Stimulated activated CD8-positive, alpha-beta memory T cell treated with anti-CD3 and anti-CD28 coated beads, Interleukin-7, amount 100 ng/mL, for 48 hours (primary cell): ENCODE results near the gene PPP6R2.
"Not testable (repeated sequence)": the region's sequence is repeated elsewhere in the genome, so short reads cannot be mapped to it uniquely, and the experiment has no call there.

Experiments used
- DNase-seq, 2 donors: peaks; one replicate each; pipeline ENCODE4 v3.0.0-alpha.2; 2020; ENCODE audit warnings: low read depth in 1 of 2; ENCODE audit errors: extremely low read depth in 1 of 2

Gene PPP6R2

DNA sequence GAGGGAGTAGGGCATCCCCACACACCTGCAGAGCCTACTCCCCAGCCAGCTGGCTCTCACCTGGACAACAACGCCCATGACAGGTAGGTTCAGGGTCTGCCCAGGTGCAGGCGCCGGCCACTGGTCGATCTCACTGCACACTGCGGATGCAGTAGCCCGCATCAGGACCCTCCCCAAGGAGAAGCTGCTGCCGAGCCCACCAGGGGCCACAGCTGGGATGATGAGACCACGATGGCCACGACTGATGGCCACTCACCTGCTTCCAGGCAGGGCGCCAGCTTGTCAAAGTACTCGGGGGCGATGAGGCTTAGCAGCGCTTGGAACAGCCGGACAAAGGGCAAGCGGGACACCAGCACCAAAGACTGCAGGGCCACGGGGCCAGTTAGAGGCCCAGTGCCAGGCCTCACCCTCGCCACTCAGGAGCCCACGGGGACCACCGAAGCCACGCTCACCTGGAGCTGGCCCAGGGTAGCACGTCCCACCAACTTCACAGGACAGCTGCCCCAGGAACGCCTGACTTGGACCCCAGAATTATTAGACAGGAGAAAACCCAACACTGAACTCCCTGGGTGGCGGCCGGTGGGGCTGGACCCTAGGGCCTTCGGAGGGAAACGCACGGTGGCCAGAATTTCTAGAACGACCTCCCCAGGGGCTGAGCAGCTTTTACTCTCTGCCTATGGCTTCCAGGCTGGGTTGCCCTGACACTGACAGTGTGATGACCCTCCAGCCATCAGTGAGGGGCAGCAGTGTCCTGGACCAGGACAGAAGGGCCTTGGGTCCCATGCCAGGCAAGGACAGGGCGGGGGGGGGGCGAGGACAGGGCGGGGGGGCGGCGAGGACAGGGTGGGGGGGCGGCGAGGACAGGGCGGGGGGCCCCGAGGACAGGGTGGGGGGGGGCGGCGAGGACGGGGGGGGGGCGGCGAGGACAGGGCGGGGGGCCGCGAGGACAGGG lies 26.7 kb upstream of the PPP6R2 start:
- no peak for DNase-seq

DNA sequence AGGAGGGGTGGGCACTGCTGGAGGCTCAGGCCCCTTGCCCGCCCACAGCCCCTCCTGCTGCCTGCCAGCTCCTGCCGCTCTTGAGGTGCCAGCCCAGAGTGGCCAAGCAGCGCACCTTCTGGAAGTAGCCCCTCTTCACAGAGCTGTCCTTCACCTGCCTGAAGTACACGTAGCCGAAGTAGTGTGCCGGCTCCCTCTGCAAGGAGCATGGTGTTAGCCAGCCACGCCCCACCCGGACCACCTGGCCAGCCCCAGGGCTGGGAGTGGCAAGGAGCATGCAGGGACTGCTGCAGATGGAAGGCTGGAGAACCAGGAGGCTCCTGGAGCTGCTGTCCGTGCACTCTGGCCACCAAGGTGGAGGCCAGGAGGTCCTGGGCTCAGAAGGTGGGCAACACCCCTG lies 25.9 kb upstream of the PPP6R2 start:
- no peak for DNase-seq

DNA sequence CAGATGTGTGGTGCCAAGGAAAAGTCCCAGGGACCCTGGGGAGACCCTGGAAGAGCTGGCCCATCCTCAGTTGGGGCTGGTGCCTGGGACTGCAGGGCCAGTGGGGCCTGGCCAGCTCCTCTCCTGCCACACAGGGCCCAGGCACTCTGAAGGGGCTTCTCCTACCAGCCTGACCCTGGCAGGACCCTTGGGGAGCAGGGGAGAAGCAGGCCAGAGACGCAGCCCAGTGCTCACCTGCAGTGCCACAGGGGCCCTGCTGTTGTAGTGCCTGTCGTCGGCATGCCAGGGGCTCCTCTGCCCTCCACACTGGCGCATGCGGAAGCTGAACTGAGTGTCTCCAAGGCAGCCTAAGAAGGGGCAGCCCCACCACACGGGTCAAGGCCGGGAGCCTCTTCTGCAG lies 25.5 kb upstream of the PPP6R2 start:
- DNase-seq, result no peak

DNA sequence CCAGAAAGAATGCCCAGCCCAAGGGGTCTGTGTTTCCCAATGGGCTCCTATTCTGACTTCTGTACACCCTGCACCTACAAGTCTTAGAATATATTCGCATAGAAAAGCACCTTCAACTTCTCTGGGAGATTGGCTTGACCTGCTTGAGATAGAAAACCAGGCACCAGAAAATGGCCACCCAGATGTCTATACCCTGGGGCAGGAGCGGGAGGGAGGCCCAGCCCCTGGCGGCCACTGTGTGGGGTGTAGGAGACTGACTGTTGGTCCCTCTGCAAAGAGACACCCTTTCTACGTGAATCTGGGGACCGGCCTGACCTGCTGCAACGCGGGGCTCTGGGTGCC lies 24.8 kb upstream of the PPP6R2 start:
- no peak for DNase-seq

DNA sequence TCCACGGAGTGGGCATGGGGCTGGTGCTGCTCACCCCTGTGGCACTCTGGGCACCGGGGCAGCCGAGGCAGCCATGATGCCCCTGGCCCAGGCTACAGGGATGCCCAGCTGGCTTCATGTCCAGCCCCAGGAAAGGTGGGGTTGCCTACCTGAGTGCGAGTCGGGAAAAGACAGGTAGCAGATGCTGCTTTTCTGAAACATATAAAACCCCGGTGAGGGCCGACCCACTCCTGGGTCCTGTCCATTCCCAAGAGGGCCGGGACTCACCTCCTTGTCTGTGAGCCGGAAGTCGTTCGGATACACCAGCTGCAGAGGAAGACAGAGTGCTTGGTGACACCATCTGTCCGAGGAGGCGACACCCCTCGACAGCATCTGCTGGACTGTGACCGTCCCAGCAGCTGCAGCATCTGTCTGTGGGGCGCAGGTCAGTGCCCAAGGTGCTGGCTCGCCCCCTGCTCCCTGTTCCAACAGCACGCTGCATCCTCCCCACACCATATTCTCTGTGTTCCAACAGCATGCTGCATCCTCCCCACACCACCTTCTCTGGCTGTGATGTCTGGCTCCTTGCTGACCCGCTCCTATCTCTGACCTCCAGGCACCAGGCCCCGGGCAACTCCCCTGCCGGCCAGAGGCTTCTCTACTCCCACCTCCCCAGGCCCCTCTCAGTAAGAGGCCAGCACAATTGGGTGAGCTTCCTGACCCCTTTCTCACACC lies 24.3 kb upstream of the PPP6R2 start:
- DNase-seq, result no peak

DNA sequence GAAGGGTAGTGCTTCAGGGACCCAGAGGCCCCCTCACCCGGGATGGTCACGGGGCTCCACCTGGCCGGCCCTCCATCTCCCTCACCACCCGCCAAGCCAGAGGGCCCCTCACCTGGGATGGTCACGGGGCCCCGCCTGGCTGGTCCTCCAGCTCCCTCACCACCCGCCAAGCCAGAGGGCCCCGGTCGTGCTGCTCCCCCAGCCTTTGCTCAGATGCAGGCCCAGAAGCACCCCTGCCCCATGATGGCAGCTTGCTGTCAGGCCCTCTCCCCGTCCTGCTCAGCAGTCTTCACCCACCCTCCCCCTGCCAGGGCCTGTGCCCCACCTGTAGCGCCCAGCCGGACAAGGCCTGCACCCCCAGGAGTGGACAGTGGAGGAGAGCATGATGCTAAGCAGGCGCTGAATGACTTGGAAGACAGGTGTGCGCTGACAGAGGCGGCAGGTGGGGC lies 23.6 kb upstream of the PPP6R2 start:
- DNase-seq, result no peak

DNA sequence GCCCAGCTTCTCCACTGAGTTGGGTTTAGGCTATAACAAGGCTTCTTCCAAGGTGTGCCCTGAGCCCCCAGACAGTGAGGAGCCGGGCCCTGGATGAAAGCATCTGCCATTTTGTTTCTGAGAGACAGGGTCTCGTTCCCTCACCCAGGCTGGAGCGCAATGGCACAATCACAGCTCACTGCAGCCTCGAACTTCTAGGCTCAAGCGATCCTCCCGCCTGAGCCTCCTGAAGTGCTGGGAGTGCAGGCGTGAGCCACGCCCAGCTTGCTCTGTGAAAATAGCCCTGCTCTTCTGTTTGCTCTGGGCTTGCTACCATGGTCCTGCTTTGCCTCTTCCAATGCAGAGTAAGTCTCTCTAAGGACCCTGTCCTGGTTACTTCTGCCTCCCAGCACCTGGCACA lies 23.0 kb upstream of the PPP6R2 start:
- no peak for DNase-seq

DNA sequence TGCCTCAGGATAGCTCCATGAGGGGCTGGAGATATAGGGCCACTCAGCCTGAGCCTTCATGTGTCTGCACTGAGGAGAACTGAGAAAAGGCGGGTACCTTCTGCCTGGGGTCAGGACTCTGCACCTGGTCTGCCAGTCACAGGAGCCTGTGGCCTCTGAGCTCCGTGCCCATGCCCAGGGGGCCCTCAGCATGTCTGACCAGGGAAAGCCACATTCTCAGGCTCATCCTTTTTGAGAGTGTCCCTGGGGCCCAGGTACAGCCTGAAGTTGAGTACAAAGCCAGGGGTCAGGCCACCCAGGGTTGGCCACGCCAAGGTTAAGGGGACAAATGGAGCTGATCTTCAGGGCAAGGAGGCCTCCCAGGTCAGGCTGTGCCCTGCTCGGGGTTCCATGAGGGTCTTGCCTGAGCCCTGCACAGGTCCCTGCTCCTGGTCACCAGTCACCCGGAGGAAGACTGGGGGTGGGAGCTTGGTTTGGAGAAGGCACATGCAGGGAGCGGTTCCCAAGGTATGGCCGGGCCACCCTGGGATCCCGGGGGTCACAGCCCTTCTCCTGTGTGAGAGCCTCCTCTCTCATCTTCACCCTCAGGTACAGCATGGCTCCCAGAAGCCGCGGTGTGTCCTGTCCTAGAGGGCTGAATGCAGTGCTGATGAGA lies 22.3 kb upstream of the PPP6R2 start:
- DNase-seq, result no peak

DNA sequence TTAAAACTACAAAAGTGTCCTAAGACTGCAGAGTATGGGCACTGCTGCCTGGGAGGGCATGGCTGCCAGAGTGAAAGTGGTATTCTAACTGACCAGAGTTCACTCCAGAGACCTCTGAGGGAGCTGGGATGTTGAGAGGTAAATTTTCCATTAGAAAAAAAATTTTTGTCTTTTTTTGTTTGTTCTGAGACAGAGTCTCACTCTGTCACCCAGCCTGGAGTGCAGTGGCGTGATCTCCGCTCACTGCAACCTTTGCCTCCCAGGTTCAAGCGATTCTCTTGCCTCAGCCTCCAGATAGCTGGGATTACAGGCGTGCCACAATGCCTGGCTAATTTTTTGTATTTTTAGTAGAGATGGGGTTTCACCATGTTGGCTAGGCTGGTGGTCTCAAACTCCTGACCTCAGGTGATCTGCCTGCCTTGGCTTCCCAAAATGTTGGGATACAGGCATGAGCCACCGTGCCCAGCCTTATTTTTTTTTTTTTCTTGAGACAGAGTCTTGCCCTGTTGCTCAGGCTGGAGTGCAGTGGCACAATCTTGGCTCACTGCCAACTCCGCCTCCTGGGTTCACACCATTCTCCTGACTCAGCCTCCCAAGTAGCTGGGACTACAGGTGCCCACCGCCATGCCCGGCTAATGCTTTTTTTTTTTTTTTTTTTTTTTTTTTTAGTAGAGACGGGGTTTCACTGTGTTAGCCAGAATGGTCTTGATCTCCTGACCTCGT lies 20.6 kb upstream of the PPP6R2 start:
- not testable (repeated sequence) for DNase-seq

DNA sequence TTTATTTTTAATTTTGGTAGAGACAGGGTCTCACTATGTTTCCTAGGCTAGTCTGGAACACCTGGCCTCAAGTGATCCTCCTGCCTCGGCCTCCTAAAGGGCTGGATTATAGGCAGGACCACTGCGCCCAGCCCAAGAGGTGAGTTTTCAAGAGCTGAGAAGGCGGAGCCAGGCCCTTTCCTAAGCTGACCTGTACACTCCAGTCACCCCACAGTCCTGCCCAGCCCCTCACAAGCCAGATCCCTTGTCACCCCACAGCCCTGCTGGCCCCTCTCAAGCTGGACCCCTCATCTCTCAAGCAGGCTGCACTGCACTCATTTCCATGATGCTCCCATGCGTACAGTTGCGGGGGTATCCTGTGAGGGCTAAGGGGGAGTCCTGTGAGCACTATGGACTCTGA lies 19.2 kb upstream of the PPP6R2 start:
- DNase-seq, result no peak

DNA sequence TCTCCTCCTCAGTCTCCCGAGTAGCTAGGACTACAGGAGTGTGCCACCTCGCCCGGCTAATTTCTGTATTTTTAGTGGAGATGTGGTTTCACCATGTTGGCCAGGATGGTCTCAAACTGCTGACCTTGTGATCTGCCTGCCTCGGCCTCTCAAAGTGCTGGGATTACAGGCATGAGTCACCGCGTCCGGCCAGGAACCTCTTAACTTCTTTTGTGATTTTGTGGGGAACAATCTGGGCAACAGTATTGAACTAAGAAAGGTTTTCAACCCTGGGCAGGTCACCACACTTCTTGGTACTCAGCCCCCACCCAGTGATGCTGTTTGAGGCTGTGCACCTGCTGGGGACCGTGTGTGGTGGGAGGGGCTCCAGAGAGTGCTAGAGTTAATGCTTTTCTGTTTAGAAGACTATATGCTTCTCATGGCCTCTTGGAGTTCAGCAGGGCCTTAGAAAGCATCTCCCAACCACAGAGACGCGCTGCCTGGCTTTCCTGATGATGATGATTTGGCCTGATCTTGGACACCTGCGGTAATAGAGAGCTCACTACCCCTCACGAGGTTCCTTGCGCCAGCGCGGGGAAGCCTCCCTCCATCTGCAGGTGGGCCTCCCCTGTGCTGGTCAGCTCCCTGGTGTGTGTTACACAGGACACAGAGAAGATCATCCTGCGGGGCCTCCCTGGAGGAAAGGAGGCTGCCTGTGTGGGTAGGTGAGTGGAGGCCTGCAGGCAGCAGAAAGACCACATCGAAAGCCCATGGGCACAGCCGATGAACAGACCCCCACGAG lies 17.5 kb upstream of the PPP6R2 start:
- DNase-seq, result no peak

DNA sequence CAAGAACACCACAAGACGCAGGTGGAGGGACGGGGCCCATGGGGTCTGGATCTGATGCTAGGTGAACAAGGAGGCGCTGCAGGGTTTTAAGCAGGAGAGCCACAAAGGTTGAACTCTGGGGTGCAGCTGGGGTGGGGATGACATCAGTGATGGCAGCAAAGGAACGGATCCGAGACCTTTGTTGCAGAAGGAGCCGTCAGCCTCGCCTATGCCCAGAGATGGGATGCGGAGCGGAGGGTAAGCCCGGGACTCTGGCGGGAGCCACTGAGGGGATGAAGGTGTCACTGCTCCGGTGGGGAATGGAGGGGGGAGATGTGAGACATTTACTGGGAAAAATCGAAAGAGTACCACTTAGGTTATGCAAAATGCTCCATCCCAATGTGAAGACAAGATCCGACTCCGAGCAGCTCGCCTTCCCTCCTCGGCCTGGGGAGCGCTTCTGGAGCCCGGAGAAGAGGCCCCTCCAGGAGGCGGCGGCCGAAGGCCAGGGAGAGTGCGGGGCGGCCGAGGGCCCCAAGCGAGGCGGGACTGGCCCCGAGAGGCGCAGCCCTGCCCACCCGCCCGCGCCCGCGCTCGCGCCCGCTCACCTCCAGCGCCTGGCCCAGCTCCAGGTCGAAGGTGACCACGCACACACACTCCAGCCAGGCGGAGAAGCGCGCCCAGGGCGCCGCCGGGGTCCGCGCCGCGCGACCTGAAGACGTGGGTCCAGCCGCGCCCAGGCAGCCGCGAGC lies 16.7 kb upstream of the PPP6R2 start:
- DNase-seq, result no peak

DNA sequence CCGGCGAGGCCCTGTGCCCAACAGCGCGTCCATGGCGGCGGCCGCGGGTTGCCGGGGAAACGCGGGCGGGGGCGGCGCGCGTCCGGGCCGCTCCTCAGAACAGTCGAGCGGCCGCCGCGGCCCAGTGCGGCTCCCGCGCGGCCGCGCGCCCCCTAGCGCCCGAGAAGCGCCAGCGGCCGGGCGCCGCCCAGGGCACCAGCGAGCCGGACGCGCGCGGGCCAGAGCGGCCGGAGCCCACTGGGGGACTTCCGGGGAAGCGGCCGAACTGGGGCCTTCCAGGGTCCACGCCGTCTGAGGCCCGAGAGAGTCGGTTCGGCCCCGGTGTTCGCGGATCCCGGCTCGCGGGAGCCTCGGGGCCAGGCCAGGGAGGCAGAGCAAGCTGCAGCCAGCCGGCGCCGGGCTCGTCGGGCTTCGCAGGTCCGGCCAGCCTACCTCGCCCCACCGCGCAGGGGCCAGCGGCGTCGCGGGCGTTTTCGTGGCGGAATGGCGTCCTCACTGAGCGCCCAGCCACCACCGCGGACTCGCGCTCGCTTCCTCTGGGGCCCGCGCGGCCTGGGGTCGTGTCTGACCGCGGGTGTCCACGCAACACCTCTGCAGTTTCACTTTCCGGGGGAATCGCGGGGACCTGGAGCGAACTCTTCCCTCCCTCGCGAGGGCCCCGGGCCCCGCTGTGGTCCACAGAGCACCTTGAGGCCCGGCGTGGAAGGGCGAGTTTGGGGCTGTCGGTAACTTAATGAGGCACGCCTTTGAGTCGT lies 16.0 kb upstream of the PPP6R2 start, which contains the start of gene DENND6B:
Gene DENND6B (minus strand): TSS at position 57 of the 755 bp plus-strand sequence. CDS start 24 bp downstream, at position 33.
- DNase-seq, result peak in 1 of 2 donors; percentile 51

DNA sequence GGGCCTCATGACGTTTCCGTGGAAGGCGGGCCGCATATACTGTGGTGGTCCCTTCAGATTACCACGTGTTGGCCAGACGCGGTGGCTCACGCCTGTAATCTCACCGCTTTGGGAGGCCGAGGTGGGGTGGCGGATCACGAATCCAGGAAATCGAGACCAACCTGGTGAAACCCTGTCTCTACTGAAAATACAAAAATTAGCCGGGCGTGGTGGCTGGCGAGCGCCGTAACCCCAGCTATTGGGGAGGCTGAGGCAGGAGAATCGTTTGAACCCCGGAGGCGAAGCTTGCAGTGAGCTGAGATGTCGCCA lies 15.5 kb upstream of the PPP6R2 start:
- no peak for DNase-seq

DNA sequence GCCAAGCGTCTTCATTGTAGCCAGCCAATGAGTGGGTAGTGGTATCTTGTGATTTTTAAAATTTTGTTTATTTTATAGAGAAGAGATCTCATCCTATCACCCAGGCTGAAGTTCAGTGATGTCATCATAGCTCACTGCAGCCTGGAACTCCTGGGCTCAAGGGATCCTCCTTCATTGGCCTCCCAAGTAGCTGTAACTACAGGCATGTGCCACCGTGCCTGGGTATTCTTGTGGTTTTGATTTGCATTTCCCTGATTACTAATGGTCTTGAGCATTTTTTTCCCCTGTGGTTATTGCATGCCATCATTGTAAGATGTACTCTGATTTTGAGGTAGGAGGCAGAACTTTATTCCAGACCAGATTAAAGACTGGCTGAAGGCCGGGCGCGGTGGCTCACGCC lies 13.9 kb upstream of the PPP6R2 start:
- DNase-seq, result no peak

DNA sequence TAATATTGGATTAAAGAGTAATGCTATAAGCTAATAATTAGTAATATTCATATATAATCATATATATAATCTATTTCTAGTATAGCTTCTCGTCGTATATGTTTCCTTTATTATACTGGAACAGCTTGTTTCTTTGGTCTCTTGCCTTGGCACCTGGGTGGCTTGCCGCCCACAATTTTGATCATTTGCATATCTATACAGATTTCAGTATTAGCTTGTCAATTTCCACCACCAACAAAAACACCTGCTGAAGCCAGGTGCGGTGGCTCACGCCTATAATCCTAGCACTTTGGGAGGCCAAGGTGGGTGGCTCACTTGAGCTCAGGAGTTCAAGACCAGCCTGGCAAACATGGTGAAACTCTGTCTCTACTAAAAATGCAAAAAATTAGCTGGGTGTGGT lies 8.7 kb upstream of the PPP6R2 start:
- not testable (repeated sequence) for DNase-seq

DNA sequence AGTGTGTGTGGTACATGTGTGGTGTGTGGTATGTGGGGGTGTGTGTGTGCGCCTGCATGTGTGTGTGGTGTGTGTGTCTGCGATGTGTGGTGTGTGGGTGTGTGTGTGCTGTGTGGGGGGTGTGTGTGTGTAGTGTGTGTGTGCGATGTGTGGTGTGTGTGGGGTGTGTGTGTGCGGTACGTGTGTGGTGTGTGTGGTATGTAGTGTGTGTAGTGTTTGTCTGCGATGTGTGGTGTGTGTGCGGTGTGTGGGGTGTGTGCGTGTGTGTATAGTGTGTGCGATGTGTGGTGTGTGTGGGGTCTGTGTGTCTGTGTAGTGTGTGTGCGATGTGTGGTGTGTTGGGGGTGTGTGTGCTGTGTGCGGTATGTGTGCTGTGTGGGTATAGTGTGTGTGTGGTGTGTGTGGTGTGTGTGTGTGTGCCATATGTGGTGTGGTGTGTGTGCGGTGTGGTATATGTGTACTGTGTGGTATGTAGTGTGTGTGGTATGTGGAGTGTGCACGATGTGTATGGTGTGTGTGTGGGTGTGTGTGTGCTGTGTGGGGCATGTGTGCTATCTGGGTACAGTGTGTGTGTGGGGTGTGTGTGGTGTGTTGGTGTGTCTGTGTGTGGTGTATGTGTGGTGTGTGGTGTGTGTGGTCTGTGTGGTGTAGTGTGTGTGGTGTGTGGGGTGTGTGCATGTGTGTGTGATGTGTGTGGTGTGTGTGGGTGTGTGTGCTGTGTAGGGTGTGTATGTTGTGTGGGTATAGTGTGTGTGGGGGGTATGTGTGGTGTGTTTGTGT lies 5.7 kb upstream of the PPP6R2 start:
- DNase-seq, result no peak

DNA sequence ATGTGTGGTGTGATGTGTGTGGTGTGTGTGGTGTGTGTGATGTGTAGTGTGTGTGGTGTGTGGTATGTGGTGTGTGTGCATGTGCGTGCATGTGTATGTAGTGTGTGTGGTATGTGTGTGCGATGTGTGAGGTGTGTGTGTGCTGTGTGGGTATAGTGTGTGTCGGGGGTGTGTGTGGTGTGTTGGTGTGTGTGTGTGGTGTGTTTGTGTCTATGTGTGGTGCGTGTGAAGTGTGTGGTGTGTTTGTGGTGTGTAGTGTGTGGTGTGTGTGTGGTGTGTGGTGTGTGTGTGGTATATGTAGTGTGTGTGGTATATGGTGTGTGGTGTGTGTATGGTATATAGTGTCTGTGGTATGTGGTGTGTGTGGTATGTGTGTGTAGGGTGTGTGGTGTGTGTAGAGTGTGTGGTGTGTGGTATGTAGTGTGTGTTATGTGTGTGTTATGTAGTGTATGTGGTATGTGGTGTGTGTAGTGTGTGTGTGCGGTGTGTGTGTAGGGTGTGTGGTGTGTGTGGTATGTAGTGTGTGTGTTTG lies 5.0 kb upstream of the PPP6R2 start:
- DNase-seq, result no peak
